Inflammatory macrophage treated with lipopolysaccharide for 1 hour (primary cell): ENCODE measurements around the gene HDAC9.
"Not testable (repeated sequence)": the region's sequence is repeated elsewhere in the genome, so short reads cannot be mapped to it uniquely, and the experiment has no call there.

Experiments used
- DNase-seq, 2 donors: peaks; one replicate each; pipeline ENCODE4 v3.0.0-alpha.2; 2020 to 2022

HDAC9 gene

GRCh38 chr7:18990700-18991099, 495.2 kb downstream of the HDAC9 start:
- not testable (repeated sequence) for DNase-seq

GRCh38 chr7:18993933-18994668, 498.6 kb downstream of the HDAC9 start:
- DNase-seq: no peak

- no peak for DNase-seq
Measured at GRCh38 chr7:18995270-18995671, 499.7 kb downstream of the HDAC9 start.

GRCh38 chr7:18995811-18996426, 500.4 kb downstream of the HDAC9 start:
- no peak for DNase-seq

- no peak for DNase-seq
Measured at GRCh38 chr7:18996583-18996982, 501.0 kb downstream of the HDAC9 start.

GRCh38 chr7:18997477-18998150, 502.1 kb downstream of the HDAC9 start:
- DNase-seq: no peak

GRCh38 chr7:19000410-19000809, 504.9 kb downstream of the HDAC9 start:
- no peak for DNase-seq

- no peak for DNase-seq
Measured at GRCh38 chr7:19001854-19002253, 506.3 kb downstream of the HDAC9 start.

GRCh38 chr7:19009241-19009935, 513.8 kb downstream of the HDAC9 start:
- DNase-seq: no peak

- DNase-seq: no peak
Measured at GRCh38 chr7:19009936-19010280, 514.4 kb downstream of the HDAC9 start.

GRCh38 chr7:19011212-19011611, 515.7 kb downstream of the HDAC9 start:
- no peak for DNase-seq

- no peak for DNase-seq
Measured at GRCh38 chr7:19015098-19015497, 519.5 kb downstream of the HDAC9 start.

- DNase-seq: no peak
Measured at GRCh38 chr7:19016140-19016539, 520.6 kb downstream of the HDAC9 start.

GRCh38 chr7:19017374-19017773, 521.8 kb downstream of the HDAC9 start:
- no peak for DNase-seq

- no peak for DNase-seq
Measured at GRCh38 chr7:19020062-19020461, 524.5 kb downstream of the HDAC9 start.

GRCh38 chr7:19020711-19021110, 525.2 kb downstream of the HDAC9 start:
- no peak for DNase-seq

- DNase-seq: no peak
Measured at GRCh38 chr7:19023477-19023876, 527.9 kb downstream of the HDAC9 start.

- DNase-seq: no peak
Measured at GRCh38 chr7:19024261-19024660, 528.7 kb downstream of the HDAC9 start.

GRCh38 chr7:19026888-19027287, 531.3 kb downstream of the HDAC9 start:
- DNase-seq: no peak

GRCh38 chr7:19030281-19030680, 534.7 kb downstream of the HDAC9 start:
- DNase-seq: no peak

GRCh38 chr7:19032942-19033341, 537.4 kb downstream of the HDAC9 start:
- not testable (repeated sequence) for DNase-seq

- peak; percentile 17 to 65 for DNase-seq
Measured at GRCh38 chr7:19051767-19052375, 556.3 kb downstream of the HDAC9 start.
